K562 (cell line): ENCODE results near the gene TAPBPL. TPM values are rescaled to one million over a fixed set of nuclear protein-coding genes. Genes with fewer than 3 reads are reported as not detected.

ENCODE experiments used
- ADNP ChIP-seq: fragments of 200-800 bp; sonication (Bioruptor generic); IDR thresholded peaks from 2 replicates; pipeline ENCODE4 v1.6.1; 2016; ENCODE audit warnings: missing genetic modification characterization, missing compliant biosample characterization
- BRD9 ChIP-seq: fragments of 450-650 bp; IDR thresholded peaks from 2 replicates; pipeline ENCODE4 v1.6.1; 2018; ENCODE audit warnings: low read depth; ENCODE audit not compliant: partially characterized antibody
- CHD1 ChIP-seq: fragments of 200-600 bp; sonication (generic); IDR thresholded peaks from one replicate; pipeline ENCODE4 v1.6.1; 2012; ENCODE audit warnings: mild to moderate bottlenecking, moderate library complexity, low read length, inconsistent platforms
- KDM5B ChIP-seq: fragments of 200-600 bp; sonication (generic); IDR thresholded peaks from 2 replicates; pipeline ENCODE4 v1.6.1; 2012; ENCODE audit warnings: low read depth, mild to moderate bottlenecking, moderate library complexity, low read length, control low read depth, inconsistent platforms; ENCODE audit not compliant: insufficient replicate concordance
- KHSRP ChIP-seq: fragments of 450-650 bp; IDR thresholded peaks from 2 replicates; pipeline ENCODE4 v1.6.1; 2017
- MCM5 ChIP-seq: fragments of 450-650 bp; IDR thresholded peaks from 2 replicates; pipeline ENCODE4 v1.6.1; 2016; ENCODE audit warnings: low read depth
- MED1 ChIP-seq: sonication (generic); formaldehyde crosslinking; IDR thresholded peaks from 2 replicates; pipeline ENCODE4 v1.8.1; 2023; ENCODE audit warnings: missing genetic modification reagents, borderline replicate concordance
- MTA2 ChIP-seq: fragments of 450-650 bp; IDR thresholded peaks from 2 replicates; pipeline ENCODE4 v1.6.1; 2016; ENCODE audit warnings: low read depth
- TCF7L2 ChIP-seq: fragments of 150-350 bp; IDR thresholded peaks from 2 replicates; pipeline ENCODE4 v1.6.1; 2016; ENCODE audit warnings: low read depth, mild to moderate bottlenecking, low read length, moderate library complexity
- TFAP4 ChIP-seq: sonication (generic); formaldehyde crosslinking; IDR thresholded peaks from 2 replicates; pipeline ENCODE4 v1.8.0; 2022; ENCODE audit warnings: missing genetic modification reagents, mild to moderate bottlenecking, moderate library complexity, borderline replicate concordance
- TRIM24 ChIP-seq, 2 experiments: fragments of 450-650 bp; IDR thresholded peaks; 2 replicates each; pipeline ENCODE4 v1.6.1; 2016
- ZNF165 ChIP-seq: fragments of 250-450 bp; sonication (Bioruptor Pico); IDR thresholded peaks from 2 replicates; pipeline ENCODE4 v1.4.0; 2020; ENCODE audit warnings: borderline replicate concordance
- ZNF253 ChIP-seq: fragments of 250-450 bp; sonication (Bioruptor Pico); conservative IDR thresholded peaks from 2 replicates; pipeline ENCODE4 v1.6.1; 2021; ENCODE audit warnings: mild to moderate bottlenecking
- ZNF407 ChIP-seq: fragments of 450-650 bp; IDR thresholded peaks from 2 replicates; pipeline ENCODE4 v1.6.1; 2016; ENCODE audit warnings: low read depth
- polyA plus RNA-seq, 8 experiments: library from polyadenylated mRNA; depleted of rRNA in 4 of 8; stranded (reverse) in 5 of 8; unstranded in 3 of 8; fragments of >200 nt; fragmentation: Nextera tagmentation in 2 of 8; fragmentation: Illumina TruSeq in 1 of 8; extraction: Ambion mirVana in 2 of 8; extraction: Trizol in 1 of 8; gene quantifications; 2 replicates each; pipeline versions ENCODE4 v1.2.1 to v1.2.3, GENCODE V29; 2011 to 2014; ENCODE audit warnings: inconsistent platforms in 1 of 8, missing spikeins in 1 of 8
- total RNA-seq, 7 experiments: library from RNA; depleted of rRNA in 6 of 7; stranded (reverse); fragments of >200 nt in 6 of 7; fragmentation: Illumina TruSeq in 2 of 7; extraction: Trizol in 2 of 7; gene quantifications; 2 replicates each; pipeline versions ENCODE4 v1.2.1 to v1.2.3, GENCODE V29; 2011 to 2021; ENCODE audit warnings: low replicate concordance in 1 of 7
- TF ChIP-seq, protein P1 (sequence below): IDR thresholded peaks from 2 replicates; pipeline ENCODE4 v1.6.1; 2014; ENCODE audit warnings: antibody characterized with exemption
- TF ChIP-seq, protein P2 (sequence below): fragments of 250-450 bp; sonication (Bioruptor Pico); IDR thresholded peaks from 2 replicates; pipeline ENCODE4 v1.4.0; 2020; ENCODE audit warnings: borderline replicate concordance

TAPBPL gene
- total and polyA plus RNA-seq, 9 of the 15 experiments (the other 6 are each of a cell fraction or from before 2014, with no cell fraction given): 0.29 to 1.6 (median 0.45) TPM

GRCh38 chr12:6493497-6494257, 41.8 kb downstream of the TAPBPL start, which contains the start of gene NCAPD2 (continued):
- TF ChIP-seq, protein P1, sequence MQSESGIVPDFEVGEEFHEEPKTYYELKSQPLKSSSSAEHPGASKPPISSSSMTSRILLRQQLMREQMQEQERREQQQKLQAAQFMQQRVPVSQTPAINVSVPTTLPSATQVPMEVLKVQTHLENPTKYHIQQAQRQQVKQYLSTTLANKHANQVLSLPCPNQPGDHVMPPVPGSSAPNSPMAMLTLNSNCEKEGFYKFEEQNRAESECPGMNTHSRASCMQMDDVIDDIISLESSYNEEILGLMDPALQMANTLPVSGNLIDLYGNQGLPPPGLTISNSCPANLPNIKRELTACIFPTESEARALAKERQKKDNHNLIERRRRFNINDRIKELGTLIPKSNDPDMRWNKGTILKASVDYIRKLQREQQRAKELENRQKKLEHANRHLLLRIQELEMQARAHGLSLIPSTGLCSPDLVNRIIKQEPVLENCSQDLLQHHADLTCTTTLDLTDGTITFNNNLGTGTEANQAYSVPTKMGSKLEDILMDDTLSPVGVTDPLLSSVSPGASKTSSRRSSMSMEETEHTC: no peak
- TF ChIP-seq TCF7L2 (no peak), BRD9 (peak; percentile 41), KHSRP (no peak), ZNF407 (no peak), MTA2 (no peak), MED1 (no peak), KDM5B (peak; percentile 43), TFAP4 (CRISPR knock-in tag) (peak; percentile 39; the same call in 1 of the 2 replicates), ADNP (no peak), CHD1 (peak; percentile 89), TRIM24 (IDR thresholded peaks at IDR 0.05) (no peak), ZNF165 (no peak), MCM5 (no peak), ZNF253 (CRISPR knock-in tag) (no peak)
- TF ChIP-seq, protein P2, sequence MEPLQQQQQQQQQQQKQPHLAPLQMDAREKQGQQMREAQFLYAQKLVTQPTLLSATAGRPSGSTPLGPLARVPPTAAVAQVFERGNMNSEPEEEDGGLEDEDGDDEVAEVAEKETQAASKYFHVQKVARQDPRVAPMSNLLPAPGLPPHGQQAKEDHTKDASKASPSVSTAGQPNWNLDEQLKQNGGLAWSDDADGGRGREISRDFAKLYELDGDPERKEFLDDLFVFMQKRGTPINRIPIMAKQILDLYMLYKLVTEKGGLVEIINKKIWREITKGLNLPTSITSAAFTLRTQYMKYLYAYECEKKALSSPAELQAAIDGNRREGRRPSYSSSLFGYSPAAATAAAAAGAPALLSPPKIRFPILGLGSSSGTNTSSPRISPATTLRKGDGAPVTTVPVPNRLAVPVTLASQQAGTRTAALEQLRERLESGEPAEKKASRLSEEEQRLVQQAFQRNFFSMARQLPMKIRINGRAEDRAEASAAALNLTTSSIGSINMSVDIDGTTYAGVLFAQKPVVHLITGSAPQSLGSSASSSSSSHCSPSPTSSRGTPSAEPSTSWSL (CRISPR knock-in tag): no peak
